Measurements from ENCODE around the gene RPS6KC1. TPM values are rescaled to one million over a fixed set of nuclear protein-coding genes. Genes with fewer than 3 reads are reported as not detected.

RPS6KC1 gene
- total and polyA plus RNA-seq, 9 of the 15 experiments (the other 6 are each of a cell fraction or from before 2014, with no cell fraction given), result 4.3 to 34.6 (median 20.9) TPM

DNA sequence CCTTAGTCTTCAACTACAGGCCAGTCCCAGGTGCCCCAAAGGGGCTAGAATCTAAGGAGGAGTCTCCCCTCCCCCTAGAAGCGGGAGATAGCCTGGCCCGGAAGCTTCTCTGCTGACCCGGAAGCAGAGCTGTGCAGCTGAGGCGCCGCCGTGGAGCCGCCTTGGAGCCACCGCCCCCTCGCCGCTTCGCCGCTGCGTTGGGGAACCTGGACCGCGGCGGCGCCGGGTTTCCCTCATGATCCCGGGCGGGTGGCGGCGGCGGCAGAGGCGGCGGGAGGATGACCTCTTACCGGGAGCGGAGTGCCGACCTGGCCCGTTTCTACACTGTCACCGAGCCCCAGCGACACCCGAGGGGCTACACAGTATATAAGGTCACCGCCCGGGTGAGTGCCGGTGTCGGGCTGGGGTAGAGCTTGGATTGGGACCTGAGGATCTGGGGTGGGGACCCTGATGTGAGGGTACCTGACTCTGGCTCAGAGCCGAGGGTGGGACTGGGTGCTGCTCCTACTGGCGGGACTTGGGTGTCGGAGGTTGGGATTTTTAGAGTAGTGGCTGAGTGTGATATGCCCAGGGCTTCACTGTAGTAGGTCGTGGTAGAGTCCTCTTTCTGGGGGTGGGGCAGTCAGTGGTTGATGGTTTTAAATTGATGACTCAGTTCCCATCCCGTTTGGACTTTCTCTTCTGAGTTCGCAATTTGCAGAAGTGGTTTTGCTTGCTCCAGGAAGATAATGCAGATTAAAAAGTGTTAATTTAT lies at the start of gene RPS6KC1 (continued):
- TF ChIP-seq, protein P1, sequence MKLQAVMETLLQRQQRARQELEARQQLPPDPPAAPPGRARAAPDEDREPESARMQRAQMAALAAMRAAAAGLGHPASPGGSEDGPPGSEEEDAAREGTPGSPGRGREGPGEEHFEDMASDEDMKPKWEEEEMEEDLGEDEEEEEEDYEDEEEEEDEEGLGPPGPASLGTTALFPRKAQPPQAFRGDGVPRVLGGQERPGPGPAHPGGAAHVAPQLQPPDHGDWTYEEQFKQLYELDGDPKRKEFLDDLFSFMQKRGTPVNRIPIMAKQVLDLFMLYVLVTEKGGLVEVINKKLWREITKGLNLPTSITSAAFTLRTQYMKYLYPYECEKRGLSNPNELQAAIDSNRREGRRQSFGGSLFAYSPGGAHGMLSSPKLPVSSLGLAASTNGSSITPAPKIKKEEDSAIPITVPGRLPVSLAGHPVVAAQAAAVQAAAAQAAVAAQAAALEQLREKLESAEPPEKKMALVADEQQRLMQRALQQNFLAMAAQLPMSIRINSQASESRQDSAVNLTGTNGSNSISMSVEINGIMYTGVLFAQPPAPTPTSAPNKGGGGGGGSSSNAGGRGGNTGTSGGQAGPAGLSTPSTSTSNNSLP (IDR thresholded peaks at IDR 0.05; ENCODE audit: borderline replicate concordance, low read depth, low read length), result no peak; the same call in 1 of the 2 replicates
- TF ChIP-seq, protein P2, sequence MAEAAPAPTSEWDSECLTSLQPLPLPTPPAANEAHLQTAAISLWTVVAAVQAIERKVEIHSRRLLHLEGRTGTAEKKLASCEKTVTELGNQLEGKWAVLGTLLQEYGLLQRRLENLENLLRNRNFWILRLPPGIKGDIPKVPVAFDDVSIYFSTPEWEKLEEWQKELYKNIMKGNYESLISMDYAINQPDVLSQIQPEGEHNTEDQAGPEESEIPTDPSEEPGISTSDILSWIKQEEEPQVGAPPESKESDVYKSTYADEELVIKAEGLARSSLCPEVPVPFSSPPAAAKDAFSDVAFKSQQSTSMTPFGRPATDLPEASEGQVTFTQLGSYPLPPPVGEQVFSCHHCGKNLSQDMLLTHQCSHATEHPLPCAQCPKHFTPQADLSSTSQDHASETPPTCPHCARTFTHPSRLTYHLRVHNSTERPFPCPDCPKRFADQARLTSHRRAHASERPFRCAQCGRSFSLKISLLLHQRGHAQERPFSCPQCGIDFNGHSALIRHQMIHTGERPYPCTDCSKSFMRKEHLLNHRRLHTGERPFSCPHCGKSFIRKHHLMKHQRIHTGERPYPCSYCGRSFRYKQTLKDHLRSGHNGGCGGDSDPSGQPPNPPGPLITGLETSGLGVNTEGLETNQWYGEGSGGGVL (CRISPR knock-in tag; IDR thresholded peaks at IDR 0.05), result no peak
- TF ChIP-seq E4F1 (CRISPR knock-in tag; IDR thresholded peaks at IDR 0.05; ENCODE audit: borderline replicate concordance) (no peak), CTBP1 (IDR thresholded peaks at IDR 0.05; ENCODE audit: borderline replicate concordance) (peak; percentile 90), PTBP1 (IDR thresholded peaks at IDR 0.05; ENCODE audit: low read depth, low read length) (no peak), POLR2B (IDR thresholded peaks at IDR 0.05; ENCODE audit: low read depth, partially characterized antibody) (no peak), ZNF589 (CRISPR knock-in tag; IDR thresholded peaks at IDR 0.05; ENCODE audit: low read depth) (0 out of 2 replicates have a peak, but pooled peaks have one; percentile 64), AFF1 (IDR thresholded peaks at IDR 0.05; ENCODE audit: low read depth in 1 of 2, partially characterized antibody in 2 of 2) (peak; percentile 59 to 83), TARDBP (IDR thresholded peaks at IDR 0.05) (peak; percentile 65; the same call in 1 of the 2 replicates), ZNF696 (CRISPR knock-in tag; conservative IDR thresholded peaks at IDR 0.05) (no peak), CBFB (CRISPR knock-in tag; IDR thresholded peaks at IDR 0.05) (no peak), NFATC3 (IDR thresholded peaks at IDR 0.05) (no peak)

All from K562 (cell line).